GM12865 (cell line): Measurements from ENCODE around the gene SMG6.
"Not testable (repeated sequence)": the region's sequence is repeated elsewhere in the genome, so short reads cannot be mapped to it uniquely, and the experiment has no call there.

Source experiments
- DNase-seq: peaks from one replicate; pipeline ENCODE4 v3.0.0; 2010; ENCODE audit warnings: low read depth
- H3K4me3 ChIP-seq: 2 replicates; pipeline ENCODE4 v1.5.1; 2011; ENCODE audit warnings: mild to moderate bottlenecking, low read depth, low read length, control low read depth
- TF ChIP-seq, protein P1 (sequence below): IDR thresholded peaks from 2 replicates; pipeline ENCODE4 v1.5.1; 2011; ENCODE audit warnings: low read length, control low read depth, low read depth, inconsistent platforms; ENCODE audit not compliant: insufficient read depth; ENCODE audit errors: missing control alignments

SMG6 gene

DNA sequence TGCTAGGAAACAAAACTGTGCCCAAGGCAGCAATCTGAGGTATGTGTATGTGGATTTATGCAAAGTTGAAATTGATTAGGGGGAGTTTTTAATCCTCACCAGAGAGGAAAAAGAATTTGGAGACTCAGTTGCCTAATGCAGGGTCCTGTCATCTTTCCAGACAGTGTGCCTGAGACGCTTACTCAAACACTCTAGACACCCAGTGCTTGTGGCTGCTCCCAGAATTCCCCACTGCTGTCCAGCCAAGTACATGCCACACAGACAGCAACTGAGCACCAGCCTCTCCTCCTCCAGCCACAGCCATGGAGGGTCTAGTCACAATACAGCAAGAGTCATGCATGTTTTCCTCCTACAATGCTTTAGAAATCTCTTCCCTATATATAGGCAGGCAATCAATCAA lies 130.6 kb downstream of the SMG6 start:
- no peak for DNase-seq
- TF ChIP-seq, protein P1, sequence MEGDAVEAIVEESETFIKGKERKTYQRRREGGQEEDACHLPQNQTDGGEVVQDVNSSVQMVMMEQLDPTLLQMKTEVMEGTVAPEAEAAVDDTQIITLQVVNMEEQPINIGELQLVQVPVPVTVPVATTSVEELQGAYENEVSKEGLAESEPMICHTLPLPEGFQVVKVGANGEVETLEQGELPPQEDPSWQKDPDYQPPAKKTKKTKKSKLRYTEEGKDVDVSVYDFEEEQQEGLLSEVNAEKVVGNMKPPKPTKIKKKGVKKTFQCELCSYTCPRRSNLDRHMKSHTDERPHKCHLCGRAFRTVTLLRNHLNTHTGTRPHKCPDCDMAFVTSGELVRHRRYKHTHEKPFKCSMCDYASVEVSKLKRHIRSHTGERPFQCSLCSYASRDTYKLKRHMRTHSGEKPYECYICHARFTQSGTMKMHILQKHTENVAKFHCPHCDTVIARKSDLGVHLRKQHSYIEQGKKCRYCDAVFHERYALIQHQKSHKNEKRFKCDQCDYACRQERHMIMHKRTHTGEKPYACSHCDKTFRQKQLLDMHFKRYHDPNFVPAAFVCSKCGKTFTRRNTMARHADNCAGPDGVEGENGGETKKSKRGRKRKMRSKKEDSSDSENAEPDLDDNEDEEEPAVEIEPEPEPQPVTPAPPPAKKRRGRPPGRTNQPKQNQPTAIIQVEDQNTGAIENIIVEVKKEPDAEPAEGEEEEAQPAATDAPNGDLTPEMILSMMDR, result no peak

DNA sequence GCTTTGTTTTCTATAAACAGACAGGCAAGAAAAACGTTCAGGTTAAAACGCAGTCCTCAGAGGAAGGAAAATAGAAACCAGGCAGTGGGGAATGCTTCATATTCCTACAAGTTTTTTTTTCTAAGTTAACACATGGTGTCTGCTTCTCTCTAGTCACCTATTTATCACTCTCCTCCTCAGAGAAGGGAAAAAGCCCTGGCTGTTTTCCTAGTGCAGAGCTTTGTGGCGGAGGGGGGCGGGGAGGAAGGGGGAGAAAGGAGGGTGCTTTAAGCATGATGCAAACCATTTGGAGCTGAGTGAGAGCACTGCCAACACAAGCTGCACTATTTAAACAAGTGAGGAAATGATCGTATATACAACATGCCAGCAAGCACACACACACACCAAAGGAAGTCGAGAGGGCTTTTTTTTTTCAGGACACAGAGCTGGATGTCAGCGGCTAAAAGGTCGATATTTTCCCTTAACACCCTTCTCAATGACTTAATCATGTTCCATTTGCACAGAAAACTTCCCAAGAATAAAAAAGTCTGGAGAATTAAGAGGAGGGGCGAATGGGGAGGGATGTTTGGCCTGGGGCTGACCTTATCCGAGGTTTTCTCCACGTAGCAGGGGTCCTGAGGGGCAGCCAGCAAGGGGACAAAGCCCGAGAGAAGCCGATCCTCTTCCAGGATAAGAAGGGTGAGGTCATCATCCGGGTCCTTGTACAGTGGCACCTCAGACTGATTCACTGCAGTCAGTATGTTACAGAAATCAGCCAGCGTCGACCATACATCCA lies 131.3 kb downstream of the SMG6 start:
- no peak for DNase-seq
- TF ChIP-seq, protein P1, result no peak
- no peak overlapping the region for H3K4me3 ChIP-seq

More for the DNA sequence above, 130.6 kb downstream of the SMG6 start:
- no peak overlapping the region for H3K4me3 ChIP-seq

DNA sequence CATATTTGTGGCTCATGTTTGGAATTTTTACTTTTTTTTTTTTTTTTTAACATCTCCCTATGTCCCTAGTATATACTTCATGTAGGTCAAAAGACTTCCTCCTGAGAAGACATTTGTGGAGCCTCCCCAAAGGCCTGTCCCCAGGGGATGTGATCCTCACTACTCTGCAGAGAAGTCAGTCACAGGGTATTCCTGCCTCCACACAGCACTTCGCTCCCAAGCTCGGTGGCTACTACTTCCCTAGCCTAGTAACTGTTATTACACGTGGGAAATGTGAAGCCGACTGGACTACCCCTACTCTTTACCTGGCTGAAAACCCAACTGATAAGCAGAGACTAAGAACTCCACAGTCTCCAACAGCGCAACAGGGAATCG lies 131.9 kb downstream of the SMG6 start:
- TF ChIP-seq, protein P1, result no peak
- no peak overlapping the region for H3K4me3 ChIP-seq
- no peak for DNase-seq

DNA sequence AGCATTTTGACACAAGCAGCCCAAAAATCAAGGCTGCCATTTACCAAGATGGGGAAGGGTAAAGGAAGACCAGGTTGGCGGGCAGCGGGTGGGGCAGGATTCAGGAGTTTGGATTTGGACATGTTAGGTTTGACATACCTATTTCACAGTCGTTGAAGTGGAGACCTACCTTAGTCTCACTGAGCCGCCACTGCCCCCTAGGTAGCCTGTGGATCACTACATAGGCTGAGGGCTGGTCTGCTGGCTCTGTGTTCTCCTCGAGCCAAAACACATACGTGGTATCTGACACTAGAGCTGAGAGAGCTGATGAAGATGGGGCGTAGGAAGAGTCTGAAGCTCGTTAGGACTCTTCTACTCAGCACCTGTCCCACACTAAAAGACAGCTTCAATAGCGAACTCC lies 133.6 kb downstream of the SMG6 start:
- peak; percentile 69 for DNase-seq
- TF ChIP-seq, protein P1, result peak; percentile 55
- no peak overlapping the region for H3K4me3 ChIP-seq

DNA sequence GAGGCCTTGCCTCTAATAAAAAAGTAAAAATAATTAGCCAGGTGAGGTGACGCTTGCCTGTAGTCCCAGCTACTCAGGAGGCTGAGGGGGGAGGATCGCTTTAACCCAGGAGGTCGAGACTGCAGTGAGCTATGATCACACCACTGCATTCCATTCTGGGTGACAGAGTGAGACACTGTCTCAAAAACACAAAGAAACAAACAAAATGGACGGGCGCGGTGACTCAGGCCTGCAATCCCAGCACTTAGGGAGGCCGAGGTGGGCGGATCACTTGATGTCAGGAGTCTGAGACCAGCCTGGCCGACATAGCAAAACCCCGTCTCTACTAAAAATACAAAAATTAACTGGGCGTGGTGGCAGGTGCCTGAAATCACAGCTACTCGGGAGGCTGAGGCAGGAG lies 137.9 kb downstream of the SMG6 start:
- H3K4me3 ChIP-seq, DNase-seq: not testable (repeated sequence)

DNA sequence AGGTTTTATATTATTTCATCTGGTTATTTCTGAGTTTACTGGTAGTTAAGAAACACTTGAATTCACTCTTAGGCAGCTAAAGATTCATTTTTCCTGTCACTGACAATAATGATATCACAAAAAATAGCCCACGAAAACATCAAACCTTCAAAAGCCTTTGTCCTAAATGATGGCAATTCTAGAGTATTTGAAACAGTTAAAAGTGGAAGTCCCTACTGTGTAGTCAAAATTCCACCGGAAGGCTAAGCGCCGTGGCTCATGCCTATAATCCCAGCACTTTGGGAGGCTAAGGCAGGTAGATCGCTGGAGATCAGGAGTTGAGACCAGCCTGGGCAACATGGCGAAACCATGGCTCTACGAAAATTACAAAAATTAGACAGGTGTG lies 145.2 kb downstream of the SMG6 start:
- TF ChIP-seq, protein P1, result no peak
- no peak overlapping the region for H3K4me3 ChIP-seq
- no peak for DNase-seq

DNA sequence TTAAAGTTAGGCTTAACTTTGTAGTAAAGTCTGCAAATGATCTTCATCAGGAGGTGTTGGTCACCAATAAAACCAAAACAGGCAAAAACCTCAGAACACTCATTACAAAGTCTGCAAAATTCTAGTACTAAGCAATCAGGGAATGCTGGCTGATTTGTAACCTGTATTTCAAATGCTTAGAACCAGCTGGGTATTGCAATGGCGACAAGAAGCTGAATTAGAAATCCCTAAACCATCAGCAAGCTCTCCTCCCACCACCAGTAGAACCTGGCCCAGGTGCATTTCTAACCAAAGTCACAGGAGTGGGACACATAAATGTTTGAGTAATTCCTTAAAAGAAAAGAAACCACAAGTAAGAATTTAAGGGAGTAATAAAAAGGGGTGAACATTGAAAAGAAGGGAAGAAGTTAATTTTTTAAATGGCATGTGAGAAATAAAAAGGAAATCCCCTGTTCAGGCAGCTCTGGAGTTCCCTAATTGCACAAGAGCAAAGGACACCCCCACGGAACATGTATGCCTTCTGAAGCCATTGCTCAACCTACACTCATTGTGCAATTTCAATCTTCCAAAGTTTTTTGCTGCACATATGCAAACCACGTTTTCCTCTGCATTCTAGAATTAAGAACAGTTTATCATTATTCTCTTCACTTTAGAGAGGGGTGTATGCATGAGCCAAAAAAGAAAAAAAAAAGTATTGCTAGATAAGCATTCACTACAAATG lies 145.8 kb downstream of the SMG6 start:
- no peak for DNase-seq
- H3K4me3 ChIP-seq, result no peak overlapping the region
- TF ChIP-seq, protein P1, result no peak
